Neural progenitor cell (in vitro differentiated cells): ENCODE results near the gene KIAA2012.

Experiments
- CTCF ChIP-seq: fragments of 200-600 bp; sonication (generic); IDR thresholded peaks from 2 replicates; pipeline ENCODE4 v1.5.1; 2017; ENCODE audit warnings: antibody characterized with exemption, mild to moderate bottlenecking
- EZH2 ChIP-seq: fragments of 200-600 bp; sonication (generic); IDR thresholded peaks from 2 replicates; pipeline ENCODE4 v1.6.1; 2017; ENCODE audit warnings: antibody characterized with exemption, mild to moderate bottlenecking, moderate library complexity
- EZH2phosphoT487 ChIP-seq: fragments of 200-600 bp; sonication (generic); IDR thresholded peaks from 2 replicates; pipeline ENCODE4 v1.6.1; 2017; ENCODE audit warnings: antibody characterized with exemption

DNA sequence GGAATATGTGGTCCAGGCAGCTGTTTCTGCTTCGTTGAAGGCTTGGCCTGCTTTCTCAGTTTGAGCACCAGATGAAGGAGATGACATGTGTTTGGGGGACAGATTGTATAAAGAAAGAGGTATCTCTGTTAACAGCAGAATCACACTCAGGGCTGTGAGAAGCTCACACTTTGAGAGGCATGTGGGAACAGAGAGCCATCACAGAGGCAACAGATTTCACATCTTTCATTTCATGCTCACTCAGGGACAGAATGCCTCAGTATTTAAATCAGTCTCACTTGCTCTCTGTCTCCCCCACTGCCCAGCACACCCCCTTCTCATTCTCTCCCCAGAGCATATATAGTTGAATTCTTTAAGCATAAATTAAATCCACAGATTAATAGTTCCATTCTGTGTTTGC, 37.4 kb downstream of the KIAA2012 start:
- TF ChIP-seq EZH2 = no peak
- TF ChIP-seq CTCF = no peak
- no peak for TF ChIP-seq EZH2phosphoT487
